HCT116 (cell line): ENCODE measurements around the gene HERPUD2. TPM values are rescaled to one million over a fixed set of nuclear protein-coding genes. Genes with fewer than 3 reads are reported as not detected.

Experiments used
- ATAC-seq: fragments of 200-7000 bp; cut with Tn5 transposase; 2 replicates; pipeline ENCODE4 v1.9.1; 2020; ENCODE audit warnings: mild to moderate bottlenecking, moderate library complexity
- BruUV-seq: library from RNA; stranded (reverse); fragments of 400-500 nt; replicated peaks from 2 replicates; lab custom pipeline; 2021; lab: Mats Ljungman, UMichigan
- CTCF ChIA-PET: fragments of 300-600 bp; sonication (Branson Sonifier 250); formaldehyde crosslinking; loops from one replicate; lab custom pipeline; 2021; ENCODE audit warnings: antibody characterized with exemption; lab: Charles Lee
- POLR2A ChIA-PET: fragments of 300-600, 350-600 bp; sonication (Branson Sonifier 250); formaldehyde crosslinking; loops from one replicate; lab custom pipeline; 2021; ENCODE audit warnings: antibody characterized with exemption; lab: Charles Lee
- RAD21 ChIA-PET, 2 experiments: fragments of 300-600 bp; sonication (Branson Sonifier 250); formaldehyde crosslinking; loops; one replicate each; lab custom pipeline; 2023; ENCODE audit warnings: low total read pairs in 2 of 2; ENCODE audit not compliant: uncharacterized antibody in 2 of 2, unreplicated experiment in 2 of 2, low non-redundant PET in 1 of 2; lab: Charles Lee
- DNase-seq: peaks from one replicate; pipeline ENCODE4 v3.0.0-alpha.2; 2010; ENCODE audit warnings: low read depth, low spot score
- H2AFZ ChIP-seq: fragments of 200-600 bp; shearing (Covaris generic), sonication (generic); 2 replicates; pipeline ENCODE4 v1.6.1; 2017; ENCODE audit warnings: low read depth, mixed run types, mixed read lengths, antibody characterized with exemption, low read length; ENCODE audit not compliant: poor library complexity, severe bottlenecking
- H3K27ac ChIP-seq: 2 replicates; pipeline ENCODE4 v1.5.1; 2012; ENCODE audit warnings: low read depth, low read length
- H3K27me3 ChIP-seq: fragments of 200-600 bp; sonication (generic); 2 replicates; pipeline ENCODE4 v1.6.1; 2016; ENCODE audit warnings: mixed run types, low read length, mixed read lengths; ENCODE audit not compliant: insufficient read depth
- H3K36me3 ChIP-seq, 2 experiments: fragments of 200-500 bp in 1 of 2; fragments of 200-600 bp in 1 of 2; sonication (Bioruptor generic) in 1 of 2; sonication (generic) in 1 of 2; 2 replicates each; pipeline versions ENCODE4 v1.5.1 to v1.6.1; 2014 to 2016; ENCODE audit warnings: low read length in 2 of 2, inconsistent platforms in 1 of 2, mixed read lengths in 1 of 2, mixed run types in 1 of 2; ENCODE audit not compliant: insufficient read depth in 2 of 2, control insufficient read depth in 1 of 2
- H3K4me1 ChIP-seq, 2 experiments: fragments of 200-600 bp in 1 of 2; sonication (generic) in 1 of 2; 2 replicates each; pipeline versions ENCODE4 v1.5.1 to v1.6.1; 2012 to 2017; ENCODE audit warnings: low read length in 2 of 2, inconsistent platforms in 1 of 2, mild to moderate bottlenecking in 1 of 2, mixed read lengths in 1 of 2, mixed run types in 1 of 2, moderate library complexity in 1 of 2; ENCODE audit not compliant: insufficient read depth in 2 of 2, control insufficient read depth in 1 of 2
- H3K4me2 ChIP-seq: fragments of 200-600 bp; sonication (generic); 2 replicates; pipeline ENCODE4 v1.6.1; 2017; ENCODE audit warnings: mixed run types, low read length, mixed read lengths
- H3K4me3 ChIP-seq, 2 experiments: fragments of 200-600 bp in 1 of 2; sonication (generic) in 1 of 2; replicated peaks in 1 of 2; 2 replicates each; pipeline ENCODE4 v1.5.1; 2011 to 2016; ENCODE audit warnings: low read length in 2 of 2, control low read depth in 1 of 2, low read depth in 1 of 2, mild to moderate bottlenecking in 1 of 2, mixed read lengths in 1 of 2, mixed run types in 1 of 2
- H3K79me2 ChIP-seq: fragments of 200-600 bp; sonication (generic); 2 replicates; pipeline ENCODE4 v1.6.1; 2017; ENCODE audit warnings: mild to moderate bottlenecking, mixed run types, low read length, moderate library complexity, mixed read lengths; ENCODE audit not compliant: insufficient read depth
- H3K9ac ChIP-seq: fragments of 200-600 bp; sonication (generic); 2 replicates; pipeline ENCODE4 v1.6.1; 2016; ENCODE audit warnings: low read length, mixed read lengths
- H3K9me2 ChIP-seq: fragments of 200-600 bp; sonication (generic), shearing (Covaris generic); 2 replicates; pipeline ENCODE4 v1.6.1; 2017; ENCODE audit warnings: mixed run types, mild to moderate bottlenecking, moderate library complexity; ENCODE audit not compliant: insufficient read depth
- H3K9me3 ChIP-seq, 2 experiments: fragments of 200-500 bp in 1 of 2; fragments of 200-600 bp in 1 of 2; sonication (Bioruptor generic) in 1 of 2; sonication (generic) in 1 of 2; 2 replicates each; pipeline ENCODE4 v1.6.1; 2014 to 2017; ENCODE audit warnings: low read length in 2 of 2, mixed read lengths in 2 of 2, inconsistent platforms in 1 of 2, low read depth in 1 of 2, mild to moderate bottlenecking in 1 of 2, mixed run types in 1 of 2, moderate library complexity in 1 of 2; ENCODE audit not compliant: control insufficient read depth in 1 of 2, insufficient read depth in 1 of 2
- H4K20me1 ChIP-seq: fragments of 200-600 bp; sonication (generic), shearing (Covaris generic); 2 replicates; pipeline ENCODE4 v1.6.1; 2017; ENCODE audit warnings: mixed run types, mild to moderate bottlenecking, moderate library complexity; ENCODE audit not compliant: insufficient read depth
- CBX3 ChIP-seq: IDR thresholded peaks from 2 replicates; pipeline ENCODE4 v1.6.1; 2012; ENCODE audit warnings: low read depth
- EZH2 ChIP-seq: fragments of 200-600 bp; sonication (generic); IDR thresholded peaks from 2 replicates; pipeline ENCODE4 v1.6.1; 2017; ENCODE audit warnings: antibody characterized with exemption, mixed run types
- EZH2phosphoT487 ChIP-seq: fragments of 200-600 bp; IDR thresholded peaks from 2 replicates; pipeline ENCODE4 v1.6.1; 2018; ENCODE audit warnings: antibody characterized with exemption, borderline replicate concordance
- JUND ChIP-seq: IDR thresholded peaks from 2 replicates; pipeline ENCODE4 v1.6.1; 2012
- SP1 ChIP-seq: IDR thresholded peaks from 2 replicates; pipeline ENCODE4 v1.6.1; 2012; ENCODE audit warnings: low read depth
- YY1 ChIP-seq: IDR thresholded peaks from 2 replicates; pipeline ENCODE4 v1.6.1; 2011; ENCODE audit warnings: low read length, low read depth, moderate library complexity, mild to moderate bottlenecking; ENCODE audit not compliant: insufficient replicate concordance; ENCODE audit errors: extremely low read depth
- intact Hi-C: fragments of 100-400 bp; cut with micrococcal nuclease; formaldehyde crosslinking; loops from 2 replicates; pipeline ENCODE4 v1.10.0; 2022
- total RNA-seq: library from RNA; stranded (reverse); gene quantifications from one replicate; pipeline ENCODE4 v1.2.1, GENCODE V29; 2021; ENCODE audit not compliant: unreplicated experiment

Gene HERPUD2
- total RNA-seq, 1 experiment from 2014 or later: 20.5 TPM

GRCh38 chr7:35718047-35718446 lies 23.1 kb upstream of the HERPUD2 start:
- Histone ChIP-seq H3K4me3 (no peak overlapping the region), H3K27ac (no peak overlapping the region), H3K4me2 (no peak overlapping the region), H4K20me1 (no peaks in the 10 kb centered on the region), H3K4me1 (no peaks in the 10 kb centered on the region), H2AFZ (no peak overlapping the region), H3K9me2 (no peaks in the 10 kb centered on the region)
- BruUV-seq: no TSS peak
- ChIA-PET POLR2A (no interaction called here), RAD21 (no interaction called here)
- DNase-seq: no peak
- TF ChIP-seq YY1 (no peak), EZH2phosphoT487 (no peak), CBX3 (no peak)
- TF ChIP-seq, all 23 proteins: peak for 0
- no peaks in the 10 kb centered on the region for H3K79me2 ChIP-seq
- intact Hi-C loops: no loop called here
- H3K9ac ChIP-seq: no peak overlapping the region
- ATAC-seq: no peak
- H3K36me3 ChIP-seq: no peaks in the 10 kb centered on the region
- no peaks in the 10 kb centered on the region for H3K27me3 ChIP-seq
- no peaks in the 10 kb centered on the region for H3K9me3 ChIP-seq
- CTCF ChIA-PET: no interaction called here

- Histone ChIP-seq H3K9me2 (no peaks in the 10 kb centered on the region), H3K36me3 (no peaks in the 10 kb centered on the region), H4K20me1 (no peaks in the 10 kb centered on the region), H3K4me3 (no peak overlapping the region), H3K79me2 (no peaks in the 10 kb centered on the region), H2AFZ (no peak overlapping the region), H3K27me3 (no peaks in the 10 kb centered on the region), H3K27ac (no peak overlapping the region), H3K9me3 (no peaks in the 10 kb centered on the region), H3K4me2 (no peak overlapping the region), H3K9ac (no peak overlapping the region), H3K4me1 (no peaks in the 10 kb centered on the region)
- no peak for DNase-seq
- no TSS peak for BruUV-seq
- TF ChIP-seq CBX3 (no peak), JUND (no peak), SP1 (no peak), EZH2 (no peak)
- POLR2A ChIA-PET: no interaction called here
- intact Hi-C loops: no loop called here
- RAD21 ChIA-PET: no interaction called here
- ATAC-seq: no peak
- CTCF ChIA-PET: no interaction called here
Measured at GRCh38 chr7:35717516-35717915, 22.6 kb upstream of the HERPUD2 start.
